IMR-90 (cell line): ENCODE results near the gene COPB1. TPM values are rescaled to one million over a fixed set of nuclear protein-coding genes. Genes with fewer than 3 reads are reported as not detected.

Source experiments
- microRNA-seq, 2 experiments: library from miRNA; stranded (forward) in 1 of 2; unstranded in 1 of 2; fragments of 10-50 nt in 1 of 2; fragments of <30 nt in 1 of 2; gene quantifications in 1 of 2; microRNA quantifications in 1 of 2; one replicate each; pipeline versions ENCODE3 to v1.1.0; 2013 to 2020; ENCODE audit not compliant: insufficient read depth in 1 of 2, insufficient read length in 1 of 2, unreplicated experiment in 1 of 2
- polyA plus RNA-seq, 3 experiments: library from polyadenylated mRNA; depleted of rRNA; stranded (reverse); fragments of >200 nt; gene quantifications; 2 replicates each; pipeline ENCODE4 v1.2.3, GENCODE V29; 2012; ENCODE audit warnings: low replicate concordance in 1 of 3
- small RNA-seq, 5 experiments: library from RNA; depleted of rRNA; stranded (forward); fragments of <200 nt; gene quantifications; one replicate each; pipeline ENCODE3, GENCODE V24; 2012
- total RNA-seq: library from RNA; depleted of rRNA; stranded (reverse); fragments of >200 nt; gene quantifications from 2 replicates; pipeline ENCODE4 v1.2.3, GENCODE V29; 2012; rRNA removed

Gene COPB1
- total and polyA plus RNA-seq, 2 of the 4 experiments (the other 2 are of a cell fraction), result 136 to 341 TPM

Small RNA genes lying within 50 kb of the gene (microRNA-seq; reads per million reads assigned to microRNA genes)
- gene RNU7-49P (ENCODE audit: insufficient read depth, insufficient read length), result not detected

Small RNA genes lying within 50 kb of the gene (small RNA-seq; reads per million reads assigned to genes)
- gene RNU7-49P, result 0 reads per million in 5 experiments

Other genes starting within 250 kb of the COPB1 start
- gene RRAS2, start 140.6 kb downstream of the COPB1 start, total RNA-seq, result 106 and 155 TPM in 2 replicates
- 64.8 and 85.5 TPM in 2 replicates for gene RRAS2, start 140.6 kb downstream of the COPB1 start, polyA plus RNA-seq (2012; rRNA removed)
- gene PSMA1, start 20.6 kb upstream of the COPB1 start, total RNA-seq, result 194 and 219 TPM in 2 replicates
- 159 and 179 TPM in 2 replicates for gene PSMA1, start 20.6 kb upstream of the COPB1 start, polyA plus RNA-seq (2012; rRNA removed)
- 1.1 and 1.3 TPM in 2 replicates for gene PDE3B, start 144.0 kb upstream of the COPB1 start, total RNA-seq
- 0.21 and 0.22 TPM in 2 replicates for gene PDE3B, start 144.0 kb upstream of the COPB1 start, polyA plus RNA-seq (2012; rRNA removed)